ENCODE data around the gene CLEC18C.
"Not testable (repeated sequence)": the region's sequence is repeated elsewhere in the genome, so short reads cannot be mapped to it uniquely, and the experiment has no call there.

DNA sequence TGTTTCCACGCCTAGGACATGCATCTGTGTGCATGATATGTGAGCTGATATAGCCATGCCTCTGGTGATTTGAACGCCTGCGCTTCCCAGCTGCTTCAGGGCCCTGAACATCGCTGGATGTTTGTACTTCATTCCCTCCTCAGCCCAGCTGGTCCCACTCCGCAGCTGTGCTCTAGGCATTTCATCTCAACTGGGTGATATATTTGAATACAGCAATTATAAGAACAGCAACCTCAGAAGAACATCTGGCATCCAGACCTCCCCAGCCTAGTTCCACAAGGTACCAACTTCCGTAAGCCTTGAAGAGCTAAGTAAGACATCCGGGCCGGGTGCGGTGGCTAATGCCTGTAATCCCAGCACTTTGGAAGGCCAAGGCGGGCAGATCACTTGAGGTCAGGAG is 6.9 kb upstream of the CLEC18C start:
- TF ChIP-seq, protein P1, sequence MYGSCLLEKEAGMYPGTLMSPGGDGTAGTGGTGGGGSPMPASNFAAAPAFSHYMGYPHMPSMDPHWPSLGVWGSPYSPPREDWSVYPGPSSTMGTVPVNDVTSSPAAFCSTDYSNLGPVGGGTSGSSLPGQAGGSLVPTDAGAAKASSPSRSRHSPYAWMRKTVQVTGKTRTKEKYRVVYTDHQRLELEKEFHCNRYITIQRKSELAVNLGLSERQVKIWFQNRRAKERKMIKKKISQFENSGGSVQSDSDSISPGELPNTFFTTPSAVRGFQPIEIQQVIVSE (CRISPR knock-in tag; IDR thresholded peaks at IDR 0.05; ENCODE audit: borderline replicate concordance) = not testable (repeated sequence)
- TF ChIP-seq SP1 (CRISPR knock-in tag; conservative IDR thresholded peaks at IDR 0.05); CTCF (IDR thresholded peaks at IDR 0.05); ZNF121 (CRISPR knock-in tag; IDR thresholded peaks at IDR 0.05): not testable (repeated sequence)
